A549 (cell line): Measurements from ENCODE around the gene TMED8.

Experiments
- BCL3 ChIP-seq: fragments of >200 bp; sonication (Bioruptor Twin); formaldehyde crosslinking; IDR thresholded peaks from 3 replicates; pipeline ENCODE4 v1.6.1; 2016
- BHLHE40 ChIP-seq: IDR thresholded peaks from 2 replicates; pipeline ENCODE4 v1.6.1; 2012; ENCODE audit warnings: low read depth, low read length, inconsistent platforms
- CBX2 ChIP-seq: fragments of 200-600 bp; sonication (generic); IDR thresholded peaks from 2 replicates; pipeline ENCODE4 v1.6.1; 2016; ENCODE audit warnings: low read depth, mild to moderate bottlenecking, borderline replicate concordance
- CEBPB ChIP-seq, 2 experiments: fragments of >200 bp in 1 of 2; sonication (Bioruptor Twin) in 1 of 2; formaldehyde crosslinking in 1 of 2; IDR thresholded peaks; 2 replicates each; pipeline ENCODE4 v1.6.1; 2012 to 2016
- CHD2 ChIP-seq: fragments of 150-350 bp; IDR thresholded peaks from 2 replicates; pipeline ENCODE4 v1.6.1; 2014; ENCODE audit warnings: low read length; ENCODE audit not compliant: partially characterized antibody
- CHD4 ChIP-seq: fragments of 200-600 bp; sonication (generic); IDR thresholded peaks from 2 replicates; pipeline ENCODE4 v1.6.1; 2016; ENCODE audit warnings: antibody characterized with exemption, mild to moderate bottlenecking, borderline replicate concordance
- CTCF ChIP-seq: fragments of >200 bp; sonication (Bioruptor Twin); formaldehyde crosslinking; IDR thresholded peaks from 3 replicates; pipeline ENCODE4 v1.5.1; 2016
- EP300 ChIP-seq, 2 experiments: fragments of >200 bp; sonication (Bioruptor Twin); formaldehyde crosslinking; IDR thresholded peaks; 2 replicates in 1 of 2; 3 replicates in 1 of 2; pipeline ENCODE4 v1.6.1; 2016 to 2017
- POLR2A ChIP-seq: IDR thresholded peaks from 2 replicates; pipeline ENCODE4 v1.6.1; 2012; ENCODE audit warnings: mild to moderate bottlenecking, low read length
- POLR2AphosphoS2 ChIP-seq: conservative IDR thresholded peaks from 2 replicates; pipeline ENCODE4 v1.6.1; 2012; ENCODE audit warnings: low read length, improper control_type of control experiment, inconsistent platforms
- RAD21 ChIP-seq, 2 experiments: fragments of >200 bp in 1 of 2; sonication (Bioruptor Twin) in 1 of 2; formaldehyde crosslinking in 1 of 2; IDR thresholded peaks in 1 of 2; conservative IDR thresholded peaks in 1 of 2; 2 replicates in 1 of 2; 3 replicates in 1 of 2; pipeline ENCODE4 v1.6.1; 2012 to 2018; ENCODE audit warnings: inconsistent platforms in 1 of 2
- RFX5 ChIP-seq: fragments of 450-650 bp; IDR thresholded peaks from 2 replicates; pipeline ENCODE4 v1.7.1; 2014; ENCODE audit warnings: antibody characterized with exemption, mild to moderate bottlenecking, moderate library complexity
- SREBF2 ChIP-seq: fragments of 450-650 bp; IDR thresholded peaks from 2 replicates; pipeline ENCODE4 v1.6.1; 2014; ENCODE audit warnings: mild to moderate bottlenecking, moderate library complexity
- TF ChIP-seq, protein P1 (sequence below): IDR thresholded peaks from 2 replicates; pipeline ENCODE4 v1.6.1; 2012

DNA sequence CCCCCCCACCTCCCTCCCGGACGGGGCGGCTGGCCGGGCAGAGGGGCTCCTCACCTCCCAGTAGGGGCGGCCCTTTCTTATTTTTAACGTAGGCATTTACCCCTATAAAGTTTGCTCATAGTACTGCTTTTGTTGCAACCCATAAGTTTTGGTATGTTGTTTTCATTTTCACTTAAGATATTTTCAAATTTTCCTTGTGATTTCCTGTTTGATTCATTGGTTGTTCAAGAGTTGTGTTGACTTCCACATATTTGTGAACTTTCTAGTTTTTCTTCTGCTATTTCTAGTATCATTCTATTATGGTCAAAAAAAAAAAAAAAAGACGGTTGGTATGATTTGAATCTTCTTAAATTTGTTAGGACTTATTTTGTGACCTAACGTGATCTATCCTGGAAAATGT lies 39.9 kb upstream of the TMED8 start:
- TF ChIP-seq, protein P1, sequence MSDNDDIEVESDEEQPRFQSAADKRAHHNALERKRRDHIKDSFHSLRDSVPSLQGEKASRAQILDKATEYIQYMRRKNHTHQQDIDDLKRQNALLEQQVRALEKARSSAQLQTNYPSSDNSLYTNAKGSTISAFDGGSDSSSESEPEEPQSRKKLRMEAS: no peak
- TF ChIP-seq CTCF (no peak), CBX2 (no peak), POLR2A (no peak), RAD21 (conservative IDR thresholded peaks at IDR 0.05 in 1 of 2, IDR thresholded peaks at IDR 0.05 in 1 of 2) (no peak), EP300 (IDR thresholded peaks at IDR 0.05) (no peak), CHD2 (no peak), POLR2AphosphoS2 (no peak), RFX5 (no peak), CHD4 (no peak), BHLHE40 (no peak), BCL3 (no peak), SREBF2 (no peak), CEBPB (IDR thresholded peaks at IDR 0.05) (no peak)
